H1 (cell line): ENCODE results near the gene ASB8. TPM values are rescaled to one million over a fixed set of nuclear protein-coding genes. Genes with fewer than 3 reads are reported as not detected.

ENCODE experiments used
- CTCF ChIA-PET: fragments of 300-600 bp; sonication (Branson Sonifier 250); formaldehyde crosslinking; loops from one replicate; lab custom pipeline; 2021; ENCODE audit not compliant: partially characterized antibody; lab: Charles Lee
- POLR2A ChIA-PET: fragments of 300-600 bp; sonication (Branson Sonifier 250); formaldehyde crosslinking; loops from one replicate; lab custom pipeline; 2021; ENCODE audit warnings: inconsistent platforms; ENCODE audit not compliant: partially characterized antibody; lab: Charles Lee
- DNase-seq, 2 experiments: peaks; one replicate each; pipeline versions ENCODE4 v3.0.0 to v3.0.0-alpha.2; 2010 to 2022; ENCODE audit warnings: low spot score in 2 of 2, low read depth in 1 of 2, mixed read lengths in 1 of 2
- FAIRE-seq: peaks from 2 replicates; lab custom pipeline; 2011; peaks lifted over from hg19 to GRCh38; lab: Jason Lieb, UNC
- H2AFZ ChIP-seq: 2 replicates; pipeline ENCODE4 v1.8.1; 2012; ENCODE audit warnings: low read length, inconsistent platforms
- H2AK5ac ChIP-seq: 2 replicates; pipeline ENCODE4 v1.6.1; 2013; ENCODE audit warnings: low read depth, low read length
- H2BK120ac ChIP-seq: replicated peaks from 2 replicates; pipeline ENCODE3; 2013; ENCODE audit warnings: low read depth, low read length, inconsistent platforms
- H2BK12ac ChIP-seq: 2 replicates; pipeline ENCODE4 v1.6.1; 2013; ENCODE audit warnings: low read depth, low read length
- H2BK15ac ChIP-seq: 2 replicates; pipeline ENCODE4 v1.6.1; 2013; ENCODE audit warnings: low read length
- H2BK20ac ChIP-seq: 2 replicates; pipeline ENCODE4 v1.6.1; 2013; ENCODE audit warnings: low read length
- H2BK5ac ChIP-seq: 2 replicates; pipeline ENCODE4 v1.6.1; 2013; ENCODE audit warnings: low read depth, low read length
- H3K14ac ChIP-seq: 2 replicates; pipeline ENCODE4 v1.6.1; 2013; ENCODE audit warnings: inconsistent platforms; ENCODE audit not compliant: insufficient read length
- H3K18ac ChIP-seq: 2 replicates; pipeline ENCODE4 v1.6.1; 2013; ENCODE audit warnings: low read length; ENCODE audit errors: extremely low read depth
- H3K23ac ChIP-seq: 2 replicates; pipeline ENCODE4 v1.6.1; 2013; ENCODE audit warnings: inconsistent platforms; ENCODE audit not compliant: insufficient read length
- H3K23me2 ChIP-seq: 2 replicates; pipeline ENCODE4 v1.6.1; 2013; ENCODE audit warnings: low read depth, low read length
- H3K27ac ChIP-seq: 2 replicates; pipeline ENCODE4 v1.6.1; 2011; ENCODE audit warnings: low read depth, low read length, inconsistent platforms
- H3K27me3 ChIP-seq, 4 experiments: replicated peaks in 1 of 4; 1 replicate in 1 of 4; 2 replicates in 3 of 4; pipeline versions ENCODE4 v1.6.1 to v1.8.1; 2011 to 2013; ENCODE audit warnings: low read length in 3 of 4, mild to moderate bottlenecking in 3 of 4, inconsistent platforms in 2 of 4, mixed read lengths in 2 of 4, moderate library complexity in 1 of 4; ENCODE audit not compliant: control insufficient read depth in 3 of 4, insufficient read depth in 3 of 4; ENCODE audit errors: extremely low read depth in 1 of 4
- H3K36me3 ChIP-seq, 4 experiments: 2 replicates each; pipeline versions ENCODE4 v1.6.1 to v1.8.1; 2011 to 2013; ENCODE audit warnings: mild to moderate bottlenecking in 4 of 4, low read length in 3 of 4, moderate library complexity in 2 of 4, control low read depth in 1 of 4, inconsistent platforms in 1 of 4; ENCODE audit not compliant: insufficient read depth in 4 of 4, control insufficient read depth in 2 of 4
- H3K4ac ChIP-seq: replicated peaks from 2 replicates; pipeline ENCODE3; 2013; ENCODE audit warnings: low read length, low read depth, mixed read lengths, inconsistent platforms; ENCODE audit not compliant: insufficient read length
- H3K4me1 ChIP-seq, 4 experiments: replicated peaks in 1 of 4; 1 replicate in 1 of 4; 2 replicates in 3 of 4; pipeline versions ENCODE4 v1.6.1 to v1.8.1; 2011 to 2013; ENCODE audit warnings: low read length in 3 of 4, inconsistent platforms in 2 of 4, mixed read lengths in 1 of 4; ENCODE audit not compliant: insufficient read depth in 4 of 4, control insufficient read depth in 3 of 4
- H3K4me2 ChIP-seq, 2 experiments: 2 replicates each; pipeline versions ENCODE4 v1.6.1 to v1.8.1; 2011 to 2013; ENCODE audit warnings: low read depth in 2 of 2, low read length in 2 of 2, control low read depth in 1 of 2, inconsistent platforms in 1 of 2, mild to moderate bottlenecking in 1 of 2; ENCODE audit not compliant: insufficient read depth in 1 of 2
- H3K4me3 ChIP-seq, 4 experiments: fragments of 200-600, 300-600 bp in 1 of 4; sonication (generic), shearing (Covaris generic), sonication (Bioruptor Twin) in 1 of 4; 2 replicates each; pipeline versions ENCODE4 v1.5.1 to v1.8.1; 2011 to 2016; ENCODE audit warnings: low read length in 4 of 4, low read depth in 3 of 4, control low read depth in 2 of 4, inconsistent platforms in 2 of 4, mild to moderate bottlenecking in 2 of 4, mixed read lengths in 1 of 4, moderate library complexity in 1 of 4; ENCODE audit not compliant: insufficient read depth in 2 of 4; ENCODE audit errors: extremely low read depth in 1 of 4
- H3K56ac ChIP-seq: replicated peaks from 2 replicates; pipeline ENCODE3; 2013; ENCODE audit warnings: low read depth, mild to moderate bottlenecking, mixed read lengths, low read length, inconsistent platforms; ENCODE audit not compliant: insufficient read length
- H3K79me1 ChIP-seq: 2 replicates; pipeline ENCODE4 v1.6.1; 2013; ENCODE audit warnings: low read depth, low read length, control low read depth
- H3K79me2 ChIP-seq, 2 experiments: 2 replicates each; pipeline versions ENCODE4 v1.6.1 to v1.8.1; 2012 to 2013; ENCODE audit warnings: low read length in 2 of 2, mild to moderate bottlenecking in 2 of 2, inconsistent platforms in 1 of 2; ENCODE audit not compliant: insufficient read depth in 2 of 2, control insufficient read depth in 1 of 2
- H3K9ac ChIP-seq, 4 experiments: replicated peaks in 1 of 4; 1 replicate in 1 of 4; 2 replicates in 3 of 4; pipeline versions ENCODE4 v1.6.1 to v1.8.1; 2011 to 2013; ENCODE audit warnings: low read depth in 3 of 4, low read length in 3 of 4, control low read depth in 2 of 4, mild to moderate bottlenecking in 2 of 4, moderate library complexity in 2 of 4, inconsistent platforms in 1 of 4; ENCODE audit errors: extremely low read depth in 1 of 4
- H3K9me3 ChIP-seq, 2 experiments: 2 replicates each; pipeline versions ENCODE4 v1.6.1 to v1.8.1; 2012 to 2013; ENCODE audit warnings: mild to moderate bottlenecking in 2 of 2, moderate library complexity in 2 of 2, control low read depth in 1 of 2, inconsistent platforms in 1 of 2, low read depth in 1 of 2, low read length in 1 of 2, mixed read lengths in 1 of 2; ENCODE audit not compliant: insufficient read depth in 2 of 2
- H4K20me1 ChIP-seq, 2 experiments: replicated peaks in 1 of 2; 2 replicates each; pipeline versions ENCODE3 to v1.8.1; 2011 to 2013; ENCODE audit warnings: inconsistent platforms in 2 of 2, low read length in 2 of 2, mild to moderate bottlenecking in 1 of 2; ENCODE audit not compliant: insufficient read depth in 2 of 2, control insufficient read depth in 1 of 2
- H4K5ac ChIP-seq: 2 replicates; pipeline ENCODE4 v1.6.1; 2013; ENCODE audit warnings: low read length, low read depth, mixed read lengths, inconsistent platforms; ENCODE audit not compliant: insufficient read length
- H4K8ac ChIP-seq: 2 replicates; pipeline ENCODE4 v1.8.0; 2013; ENCODE audit warnings: mild to moderate bottlenecking, moderate library complexity, low read length, inconsistent platforms; ENCODE audit not compliant: insufficient read depth; ENCODE audit errors: extremely low read depth
- H4K91ac ChIP-seq: replicated peaks from 2 replicates; pipeline ENCODE3; 2013; ENCODE audit warnings: low read length, mixed read lengths, inconsistent platforms; ENCODE audit not compliant: insufficient read length
- EP300 ChIP-seq, 2 experiments: IDR thresholded peaks; 1 replicate in 1 of 2; 2 replicates in 1 of 2; pipeline ENCODE4 v1.6.1; 2011 to 2012; ENCODE audit warnings: low read depth in 2 of 2, low read length in 2 of 2, mild to moderate bottlenecking in 2 of 2, borderline replicate concordance in 1 of 2, inconsistent platforms in 1 of 2, moderate library complexity in 1 of 2
- GABPA ChIP-seq: IDR thresholded peaks from 2 replicates; pipeline ENCODE4 v1.6.1; 2011; ENCODE audit warnings: mild to moderate bottlenecking, low read length, moderate library complexity, borderline replicate concordance; ENCODE audit not compliant: insufficient read depth
- HDAC6 ChIP-seq: IDR thresholded peaks from one replicate; pipeline ENCODE4 v1.7.1; 2012; ENCODE audit warnings: low read depth, mild to moderate bottlenecking, inconsistent platforms, low read length, moderate library complexity
- NRF1 ChIP-seq: IDR thresholded peaks from 2 replicates; pipeline ENCODE4 v1.6.1; 2011; ENCODE audit warnings: mild to moderate bottlenecking, low read depth, low read length, improper control_type of control experiment
- PHF8 ChIP-seq: fragments of 200-600 bp; sonication (generic); conservative IDR thresholded peaks from 2 replicates; pipeline ENCODE4 v1.7.1; 2012; ENCODE audit warnings: low read depth, mild to moderate bottlenecking, inconsistent platforms, low read length, moderate library complexity
- RBBP5 ChIP-seq: IDR thresholded peaks from 2 replicates; pipeline ENCODE4 v1.7.1; 2012; ENCODE audit warnings: low read depth, mild to moderate bottlenecking, inconsistent platforms, low read length, moderate library complexity, borderline replicate concordance
- RNF2 ChIP-seq: fragments of 200-900, 300-1000 bp; sonication (generic); IDR thresholded peaks from 2 replicates; pipeline ENCODE4 v1.7.1; 2016; ENCODE audit warnings: borderline replicate concordance, low read depth, mild to moderate bottlenecking, antibody characterized with exemption, low read length; ENCODE audit not compliant: poor library complexity, severe bottlenecking; ENCODE audit errors: missing control alignments
- SP1 ChIP-seq: IDR thresholded peaks from 2 replicates; pipeline ENCODE4 v1.6.1; 2011; ENCODE audit warnings: low read depth, low read length
- SP4 ChIP-seq: IDR thresholded peaks from 2 replicates; pipeline ENCODE4 v1.6.1; 2012; ENCODE audit warnings: low read length, inconsistent platforms
- WGBS, 2 experiments: shearing (Covaris generic) in 1 of 2; methylation state at CpG; one replicate each; pipeline versions ENCODE4 v1.1.6 to v1.1.7; 2013 to 2015; ENCODE audit warnings: low lambda C conversion rate in 2 of 2, mixed read lengths in 2 of 2, inconsistent platforms in 1 of 2, low coverage in 1 of 2, missing lambda C conversion rate in 1 of 2; ENCODE audit not compliant: insufficient replicate concordance in 2 of 2, insufficient coverage in 1 of 2, insufficient read length in 1 of 2; ENCODE audit errors: extremely low coverage in 1 of 2, missing lambda C conversion rate in 1 of 2; 5-methylcytosine and 5-hydroxymethylcytosine counted together
- polyA plus RNA-seq, 7 experiments: library from polyadenylated mRNA; depleted of rRNA in 3 of 7; stranded (reverse) in 5 of 7; unstranded in 2 of 7; fragments of >200 nt in 5 of 7; fragments of 200-250 nt in 2 of 7; gene quantifications; 1 replicate in 5 of 7; 2 replicates in 1 of 7; 4 replicates in 1 of 7; pipeline versions ENCODE4 v1.2.1 to v1.2.3, GENCODE V29; 2011 to 2013; ENCODE audit warnings: missing spikeins in 2 of 7, mixed read lengths in 2 of 7
- total RNA-seq: library from RNA; stranded (reverse); fragmentation: NEBNext Ultra II Directional; extraction: Animal tissue kit (Norgen Biotek cat#: 25700); gene quantifications from 2 replicates; pipeline ENCODE4 v1.2.1, GENCODE V29; 2021
- TF ChIP-seq, protein P1 (sequence below): IDR thresholded peaks from 2 replicates; pipeline ENCODE4 v1.6.1; 2012; ENCODE audit warnings: inconsistent platforms

The ASB8 gene
- total and polyA plus RNA-seq, 2 of the 8 experiments (the other 6 are each of a cell fraction or from before 2014, with no cell fraction given), result 3.8 to 8.3 TPM

DNA sequence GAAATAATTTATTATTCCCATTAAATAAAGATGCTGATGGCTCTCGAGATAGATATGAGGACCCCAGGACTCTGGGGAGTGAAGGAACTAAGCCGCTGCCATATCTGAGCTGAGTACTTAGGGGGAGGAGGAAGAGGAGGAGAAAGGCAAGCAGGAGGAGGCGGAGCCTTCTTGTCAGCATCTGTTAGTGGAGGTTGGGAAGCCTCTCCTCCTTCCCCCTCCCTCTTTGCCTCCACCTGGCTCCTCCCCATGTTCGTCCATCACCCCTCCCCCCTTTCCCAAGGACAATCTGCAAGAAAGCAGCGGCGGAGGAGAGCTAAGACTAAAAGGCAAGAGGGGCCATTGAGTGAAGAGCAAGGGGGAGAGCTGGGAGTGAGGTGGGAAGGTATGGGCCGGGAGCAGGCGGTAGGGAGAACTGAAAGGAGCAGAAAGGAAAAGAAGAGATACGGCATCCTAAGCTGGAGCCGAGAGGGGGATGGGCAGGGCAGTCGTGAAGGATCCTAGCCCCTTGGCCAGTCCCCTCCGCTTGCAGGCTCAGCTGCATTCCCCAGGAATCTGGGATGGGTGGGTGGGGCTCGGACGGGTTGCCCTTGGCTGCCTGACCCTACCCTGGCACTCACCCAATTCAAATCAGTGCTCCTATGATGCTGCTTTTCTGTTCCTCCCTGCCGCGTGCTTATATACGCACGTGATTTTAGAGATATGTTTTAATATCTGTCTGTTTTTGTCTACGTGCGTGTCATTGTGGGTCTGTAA lies 38.1 kb downstream of the ASB8 start, which contains the start of gene PFKM:
Gene PFKM, plus strand, starts transcription at position 287 of the 756 bp plus-strand sequence. CDS start 3,411 bp downstream, outside the sequence.
- H2AK5ac ChIP-seq, result no peak within 1 kb of the TSS
- H3K23me2 ChIP-seq, result peaks cover 2% of the 10 kb centered on the region; the same call in 1 of the 2 replicates
- H2BK5ac ChIP-seq, result peak within 1 kb of the TSS; percentile 96
- no peak within 1 kb of the TSS for H2BK15ac ChIP-seq
- H2BK20ac ChIP-seq, result no peak within 1 kb of the TSS
- FAIRE-seq (peak; percentile 97), DNase-seq (peak; percentile 86 to 89)
- peaks cover 0 to 2% of the 10 kb centered on the region in 2 experiments for H4K20me1 ChIP-seq
- H3K4me1 ChIP-seq, result peaks cover 0 to 7% (median 2%) of the 10 kb centered on the region in 4 experiments; a peak in 2 of 7 replicates
- ChIA-PET POLR2A (interaction anchor here (0.6 to 3.8 kb wide), 15 partner anchors 11 to 559 kb away, joined by 3 to 56 read pairs (median 3); partner anchors contain the start of genes ASB8, SENP1, TMEM106C and VDR), CTCF (interaction anchor here (0.9 to 2.2 kb wide), 9 partner anchors 12 to 64 kb away, joined by 3 to 6 read pairs (median 3); partner anchors contain the start of genes CCDC184 and SENP1)
- peak within 1 kb of the TSS; percentile 73 to 87 (median 76) for H3K9ac ChIP-seq
- H3K36me3 ChIP-seq, result peaks cover 4 to 18% (median 10%) of the 10 kb centered on the region in 4 experiments; a peak in 5 of 8 replicates
- no peak within 1 kb of the TSS for H4K8ac ChIP-seq
- H2BK120ac ChIP-seq, result peak within 1 kb of the TSS; percentile 61
- peaks cover 4 to 26% of the 10 kb centered on the region in 2 experiments; a peak in 3 of 4 replicates for H3K79me2 ChIP-seq
- peak within 1 kb of the TSS; percentile 87 for H3K27ac ChIP-seq
- 4% methylated on average over 18 of the region's 20 CpGs; no CpG with 5 or more reads in 1 of the 2 experiments for WGBS, 2 experiments
- H3K23ac ChIP-seq, result no peak within 1 kb of the TSS
- H3K4ac ChIP-seq, result no peak within 1 kb of the TSS
- H3K4me2 ChIP-seq, result peak within 1 kb of the TSS; percentile 61 to 89
- no peaks in the 10 kb centered on the region for H3K9me3 ChIP-seq
- peak within 1 kb of the TSS; percentile 67 for H4K91ac ChIP-seq
- H2AFZ ChIP-seq, result peak within 1 kb of the TSS; percentile 37; the same call in 1 of the 2 replicates
- H2BK12ac ChIP-seq, result peak within 1 kb of the TSS; percentile 64; the same call in 1 of the 2 replicates
- no peak within 1 kb of the TSS for H3K14ac ChIP-seq
- H3K79me1 ChIP-seq, result peaks cover 3% of the 10 kb centered on the region; the same call in 1 of the 2 replicates
- H3K18ac ChIP-seq, result peak within 1 kb of the TSS; percentile 84; the same call in 1 of the 2 replicates
- peak within 1 kb of the TSS; percentile 66 to 95 (median 93) for H3K4me3 ChIP-seq
- H4K5ac ChIP-seq, result peak within 1 kb of the TSS; percentile 74
- H3K56ac ChIP-seq, result peak within 1 kb of the TSS; percentile 35
- no peaks in the 10 kb centered on the region for H3K27me3 ChIP-seq
- TF ChIP-seq RBBP5, result peak; percentile 99
- TF ChIP-seq SP4, result no peak
- TF ChIP-seq, protein P1, sequence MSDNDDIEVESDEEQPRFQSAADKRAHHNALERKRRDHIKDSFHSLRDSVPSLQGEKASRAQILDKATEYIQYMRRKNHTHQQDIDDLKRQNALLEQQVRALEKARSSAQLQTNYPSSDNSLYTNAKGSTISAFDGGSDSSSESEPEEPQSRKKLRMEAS, result no peak
- peak; percentile 60 for TF ChIP-seq SP1
- TF ChIP-seq NRF1, result no peak
- peak; percentile 61 for TF ChIP-seq PHF8
- TF ChIP-seq RNF2, result no peak
- no peak for TF ChIP-seq GABPA
- TF ChIP-seq HDAC6, result no peak
- TF ChIP-seq EP300 (IDR thresholded peaks at IDR 0.05; ENCODE audit: borderline replicate concordance in 1 of 2, low read depth in 2 of 2, low read length in 2 of 2), result no peak
